Activated CD4-positive, CD25-positive, alpha-beta regulatory T cell (primary cell): ENCODE data around the gene PLA2G15.

ENCODE experiments used
- DNase-seq, 4 experiments: peaks; one replicate each; lab custom pipeline; 2025; lab: John Stamatoyannopoulos, UW

Gene PLA2G15, protein sequence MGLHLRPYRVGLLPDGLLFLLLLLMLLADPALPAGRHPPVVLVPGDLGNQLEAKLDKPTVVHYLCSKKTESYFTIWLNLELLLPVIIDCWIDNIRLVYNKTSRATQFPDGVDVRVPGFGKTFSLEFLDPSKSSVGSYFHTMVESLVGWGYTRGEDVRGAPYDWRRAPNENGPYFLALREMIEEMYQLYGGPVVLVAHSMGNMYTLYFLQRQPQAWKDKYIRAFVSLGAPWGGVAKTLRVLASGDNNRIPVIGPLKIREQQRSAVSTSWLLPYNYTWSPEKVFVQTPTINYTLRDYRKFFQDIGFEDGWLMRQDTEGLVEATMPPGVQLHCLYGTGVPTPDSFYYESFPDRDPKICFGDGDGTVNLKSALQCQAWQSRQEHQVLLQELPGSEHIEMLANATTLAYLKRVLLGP

DNA sequence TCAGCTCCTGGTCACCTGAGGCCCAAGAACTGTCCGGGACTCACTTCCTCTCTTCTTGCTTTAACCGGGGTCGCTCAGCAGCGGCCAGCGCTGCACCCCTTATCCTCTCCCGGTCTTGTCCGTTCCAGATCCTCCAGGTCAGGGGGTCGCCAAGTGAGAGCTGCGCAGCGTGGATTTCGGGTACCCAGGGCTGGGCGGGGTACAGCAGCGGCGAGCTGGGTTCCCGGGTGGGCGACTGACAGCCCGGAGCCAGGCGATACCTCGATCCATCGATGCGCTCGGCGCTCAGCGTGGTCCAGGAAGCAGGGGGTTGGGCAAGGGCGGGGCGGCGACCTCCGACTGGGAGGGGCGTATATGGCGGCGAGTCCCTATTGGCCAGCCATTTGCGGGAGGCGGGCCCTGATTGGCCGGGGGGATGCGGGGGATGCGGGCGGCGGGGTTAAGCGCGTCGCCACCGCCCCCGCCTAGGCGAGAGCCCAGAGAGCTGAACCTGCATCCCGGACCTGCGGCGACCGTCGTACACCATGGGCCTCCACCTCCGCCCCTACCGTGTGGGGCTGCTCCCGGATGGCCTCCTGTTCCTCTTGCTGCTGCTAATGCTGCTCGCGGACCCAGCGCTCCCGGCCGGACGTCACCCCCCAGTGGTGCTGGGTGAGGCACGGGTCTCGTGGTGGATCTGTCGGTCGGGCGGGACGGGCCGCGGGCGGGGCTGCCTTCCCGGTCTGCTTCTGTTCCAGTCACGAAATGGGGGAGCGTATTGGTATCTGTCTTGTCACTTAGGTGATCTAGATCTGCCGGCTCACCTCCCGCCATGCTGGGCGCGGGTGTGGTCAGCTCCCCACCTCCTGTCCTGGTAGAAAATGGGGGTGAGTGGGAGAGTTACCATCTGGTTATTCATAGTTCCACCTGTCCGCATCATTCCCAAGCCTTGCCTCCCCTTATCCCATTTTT, at the start of gene PLA2G15:
Gene PLA2G15, plus strand, starts transcription at position 471 of the 951 bp plus-strand sequence. Its CDS starts 54 bp downstream, at position 525.
- DNase-seq = peak; percentile 91 to 96 (median 94)

DNA sequence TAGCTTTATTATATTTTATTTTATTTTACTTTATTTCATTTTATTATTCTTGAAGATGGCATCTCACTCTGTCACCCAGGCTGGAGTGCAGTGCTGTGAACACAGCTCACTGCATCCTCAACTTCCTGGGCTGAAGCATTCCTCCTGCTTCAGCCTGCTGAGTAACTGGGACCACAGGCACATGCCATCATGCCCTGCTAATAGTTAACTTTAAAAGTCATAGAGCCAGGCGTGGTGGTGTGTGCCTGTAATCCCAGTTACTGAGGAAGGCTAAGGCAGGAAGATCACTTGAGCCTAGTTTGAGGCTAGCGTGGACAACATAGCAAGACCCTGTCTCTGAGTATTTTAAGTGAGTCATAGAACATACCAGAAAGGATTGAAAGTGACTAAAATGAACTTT, 47.9 kb upstream of the PLA2G15 start:
- no peak for DNase-seq

DNA sequence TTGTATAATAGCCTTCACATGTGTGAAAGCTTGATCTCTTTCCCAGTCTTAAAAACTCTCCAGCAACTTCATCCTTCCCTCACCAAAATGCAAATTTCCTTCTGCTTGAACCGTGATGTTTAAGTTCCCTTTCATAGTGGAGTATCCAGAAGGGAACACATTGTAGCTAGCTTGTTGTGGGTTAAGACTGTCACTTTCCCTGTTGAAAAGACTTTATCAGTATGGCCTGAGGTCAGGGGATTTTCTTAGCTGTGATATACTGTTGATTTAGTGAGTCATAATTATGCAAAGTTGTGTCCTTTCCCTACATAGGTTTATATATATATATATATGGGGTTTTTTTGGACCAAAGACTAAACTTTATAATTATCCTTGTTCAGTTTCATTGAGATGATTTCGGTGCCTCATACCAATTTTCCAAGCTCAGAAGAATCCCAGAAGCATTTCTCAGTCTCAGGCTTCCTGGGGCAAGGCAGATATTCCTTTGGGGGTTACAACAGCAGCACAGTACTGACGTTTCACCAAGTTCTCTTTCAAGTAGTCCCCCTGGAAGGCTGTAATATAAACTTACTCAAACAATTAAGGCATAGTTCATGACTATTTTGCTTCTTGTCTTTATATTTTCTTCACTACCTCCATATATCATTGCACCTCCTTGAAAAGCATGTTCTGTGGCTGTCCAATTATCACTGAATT, 44.9 kb upstream of the PLA2G15 start:
- DNase-seq = no peak

DNA sequence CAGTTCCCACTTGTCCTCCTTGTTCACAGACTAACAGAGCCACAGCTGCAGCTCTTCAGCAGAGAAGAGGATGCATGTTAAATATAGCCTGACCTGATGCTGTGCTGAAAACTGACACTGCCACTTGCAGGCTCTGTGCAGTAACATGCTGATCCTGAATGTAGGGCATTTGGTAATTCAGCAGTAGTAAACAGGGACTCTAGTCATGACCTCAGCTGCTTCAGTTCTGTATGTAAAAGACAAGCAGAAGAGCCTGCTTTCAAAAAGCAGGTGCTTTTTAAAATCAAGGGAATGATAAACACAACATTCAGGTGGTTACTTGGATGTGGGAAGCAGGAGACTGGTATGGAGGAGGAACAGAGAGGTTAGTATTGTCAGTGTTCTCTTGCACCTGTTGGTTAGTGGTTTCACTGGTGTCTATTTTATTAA, 43.1 kb upstream of the PLA2G15 start:
- DNase-seq = no peak

DNA sequence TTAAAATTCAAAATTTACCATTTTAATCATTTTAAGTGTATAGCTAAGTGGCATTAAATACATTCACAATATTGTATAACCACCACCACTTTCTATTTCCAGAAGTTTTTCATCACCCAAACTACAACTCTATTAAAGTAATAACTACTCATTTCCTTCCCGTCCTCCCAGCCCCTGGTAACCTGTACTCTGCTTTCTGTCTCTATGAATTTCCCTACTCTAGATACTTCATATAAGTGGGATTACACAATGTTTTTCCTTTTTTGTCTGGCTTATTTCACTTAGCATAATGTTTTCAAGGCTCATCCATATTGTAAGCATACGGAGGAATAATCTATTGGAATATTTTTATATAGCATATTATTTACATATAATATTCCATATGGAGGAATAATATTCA, 38.9 kb upstream of the PLA2G15 start:
- DNase-seq = no peak

DNA sequence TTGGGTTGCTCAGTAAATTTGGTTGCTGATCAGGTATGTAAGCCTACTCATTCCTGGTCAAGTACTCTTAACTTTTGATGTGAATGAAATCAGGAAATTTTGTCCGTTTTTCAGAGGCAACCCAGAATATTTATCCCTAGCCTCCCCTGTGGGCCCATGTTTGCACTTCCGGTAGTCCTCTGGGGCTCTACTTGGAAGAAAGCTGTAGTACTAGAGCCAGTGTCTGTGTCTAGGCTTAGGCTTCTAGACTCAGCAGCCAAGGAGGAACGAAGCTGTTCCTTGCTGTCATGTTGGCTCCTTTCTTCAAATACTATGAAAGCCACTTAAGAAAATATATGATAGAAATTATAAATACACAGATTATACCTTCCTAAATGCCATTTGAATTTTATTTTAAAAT, 30.4 kb upstream of the PLA2G15 start:
- DNase-seq = no peak

DNA sequence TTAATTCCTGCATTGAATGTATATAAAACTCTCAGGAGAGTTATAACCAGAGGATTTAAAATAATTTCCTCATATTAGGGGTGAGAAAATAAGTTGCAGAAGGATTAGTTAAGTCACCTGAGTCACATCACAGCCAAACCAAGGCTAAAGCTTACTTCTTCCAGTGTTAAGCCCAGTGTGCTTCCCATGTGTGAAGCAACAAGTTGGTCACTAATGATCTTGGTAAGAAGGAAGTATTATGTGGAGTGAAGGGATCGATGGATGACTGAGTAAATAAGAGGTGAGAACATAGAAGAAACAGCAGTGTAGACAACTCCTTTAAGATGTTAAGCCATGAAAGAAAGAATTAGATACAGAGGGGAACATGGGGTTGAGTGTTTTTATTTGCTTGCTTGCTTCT, 29.9 kb upstream of the PLA2G15 start:
- DNase-seq = no peak

DNA sequence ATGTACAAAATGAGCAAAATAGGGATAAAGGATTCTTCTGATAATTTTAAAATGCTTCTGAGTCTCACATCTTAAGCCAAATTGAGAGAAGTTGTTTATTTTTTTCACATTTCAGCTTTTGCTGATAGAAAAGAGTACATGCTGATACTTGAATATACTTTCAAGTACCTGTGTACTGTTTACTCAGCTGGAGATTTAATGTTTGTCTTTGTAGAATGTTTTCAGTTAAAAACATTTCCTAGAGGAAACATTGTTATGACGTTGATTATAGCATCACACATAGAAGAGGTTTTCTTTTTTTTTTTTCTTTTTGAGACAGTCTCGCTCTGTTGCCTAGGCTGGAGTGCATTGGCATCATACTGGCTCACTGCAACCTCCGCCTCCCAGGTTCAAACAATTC, 28.9 kb upstream of the PLA2G15 start:
- no peak for DNase-seq

DNA sequence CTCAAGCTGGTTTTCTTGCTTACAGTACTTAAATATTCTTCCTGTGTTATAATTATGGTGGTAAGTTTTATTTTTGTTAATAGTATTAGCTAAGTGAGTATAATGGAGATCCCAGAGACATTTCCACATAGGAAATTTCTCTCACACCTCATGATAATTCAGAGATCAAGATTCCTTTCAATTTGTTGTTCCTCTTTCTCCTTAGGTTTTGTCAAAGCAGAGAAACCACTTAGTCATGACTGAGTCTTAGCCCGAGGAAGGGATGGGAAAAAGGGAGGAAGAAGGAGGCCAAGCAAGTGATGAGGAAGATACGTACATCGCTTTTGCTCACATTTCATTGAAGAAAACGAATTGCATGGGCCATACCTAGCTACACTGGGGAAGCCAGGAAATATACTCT, 27.7 kb upstream of the PLA2G15 start:
- DNase-seq = no peak

DNA sequence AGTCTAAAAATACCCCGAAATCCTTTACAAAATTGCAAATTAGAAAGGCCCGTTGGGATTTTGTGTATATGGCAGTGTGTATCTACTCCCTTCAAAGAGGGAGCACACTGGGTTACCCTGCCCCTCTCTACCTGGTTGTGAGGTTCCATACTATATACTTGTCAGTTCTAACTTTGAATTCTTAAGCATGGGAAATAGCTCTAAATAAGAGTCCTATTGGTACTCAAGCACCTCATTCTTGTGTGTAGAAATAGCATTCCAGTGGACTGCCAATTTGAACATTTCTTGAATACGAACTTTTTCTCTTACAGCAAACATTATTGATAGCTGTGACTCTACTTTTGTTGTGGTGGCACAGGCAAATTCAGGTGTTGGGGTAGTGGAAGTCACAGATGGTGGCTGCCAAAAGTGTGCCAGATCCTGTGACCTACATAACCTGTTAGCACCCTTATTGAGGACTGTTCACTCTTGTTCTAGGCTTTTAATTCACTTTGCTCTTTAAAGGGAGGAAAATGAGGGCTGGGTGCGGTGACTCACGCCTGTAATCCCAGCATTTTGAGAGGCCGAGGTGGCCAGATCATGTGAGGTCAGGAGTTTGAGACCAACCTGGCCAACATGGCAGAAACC, 25.3 kb upstream of the PLA2G15 start:
- no peak for DNase-seq

DNA sequence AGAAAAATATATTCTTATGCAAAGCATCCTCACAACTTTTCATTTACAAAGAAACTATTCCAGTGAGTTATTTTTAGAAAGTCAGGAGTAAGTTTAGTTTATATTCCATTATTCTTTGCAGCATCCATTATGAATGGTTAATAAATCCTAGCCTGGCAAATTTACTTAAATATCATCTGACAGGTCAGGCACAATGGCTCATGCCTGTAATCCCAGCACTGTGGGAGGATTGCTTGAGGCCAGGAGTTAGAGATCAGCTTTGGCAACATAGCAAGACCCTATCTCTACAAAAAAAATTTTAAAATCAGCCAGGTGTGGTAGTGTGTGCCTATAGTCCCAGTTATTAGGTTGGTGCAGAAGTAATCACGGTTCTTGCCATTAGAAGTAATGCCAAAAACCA, 22.1 kb upstream of the PLA2G15 start:
- DNase-seq = no peak

DNA sequence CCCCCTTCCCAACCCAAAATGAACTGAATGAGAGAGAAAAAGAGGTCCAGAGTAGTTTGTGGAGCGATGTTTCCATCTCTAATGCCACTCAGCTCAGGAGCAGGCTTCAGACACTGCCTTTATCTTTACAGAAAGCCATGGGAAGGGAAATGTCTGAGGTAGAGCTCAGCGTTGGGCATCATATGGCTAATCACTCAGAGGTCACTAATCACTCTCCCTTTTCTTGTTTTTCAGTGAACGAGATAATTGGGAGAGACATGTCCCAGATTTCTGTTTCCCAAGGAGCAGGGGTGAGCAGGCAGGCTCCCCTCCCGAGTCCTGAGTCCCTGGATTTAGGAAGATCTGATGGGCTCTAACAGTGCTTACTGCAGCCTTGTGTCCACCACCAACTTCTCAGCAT, 19.1 kb upstream of the PLA2G15 start:
- no peak for DNase-seq

DNA sequence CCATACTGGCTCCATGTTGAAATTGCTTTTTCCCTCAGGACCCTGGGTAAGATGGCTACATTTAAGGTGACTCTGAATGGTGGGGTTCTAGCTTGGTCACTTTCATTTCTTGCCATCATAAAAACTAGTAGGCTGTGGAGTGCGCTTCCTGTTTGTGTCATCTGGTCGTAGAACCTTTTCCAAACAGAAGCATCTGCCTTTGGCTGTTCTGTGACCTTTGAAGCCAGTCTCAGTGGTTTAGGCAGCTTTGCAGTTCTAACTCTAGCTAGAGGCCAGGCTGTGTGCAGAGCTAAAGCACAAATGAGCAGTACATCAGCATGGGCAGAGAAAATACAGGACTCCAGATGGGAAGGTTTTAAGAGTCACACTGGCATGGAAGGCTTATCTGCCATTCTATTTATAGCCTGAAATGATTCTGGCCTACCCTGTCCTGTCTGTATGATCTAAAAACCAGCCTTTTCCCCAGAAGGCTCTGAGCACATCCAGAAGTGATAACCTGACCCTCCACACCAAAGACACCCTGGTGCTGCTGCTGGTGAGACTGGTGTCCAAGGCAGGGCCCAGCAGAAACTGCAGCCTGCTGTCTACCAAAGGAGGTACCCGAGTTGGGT, 17.9 kb upstream of the PLA2G15 start:
- no peak for DNase-seq

DNA sequence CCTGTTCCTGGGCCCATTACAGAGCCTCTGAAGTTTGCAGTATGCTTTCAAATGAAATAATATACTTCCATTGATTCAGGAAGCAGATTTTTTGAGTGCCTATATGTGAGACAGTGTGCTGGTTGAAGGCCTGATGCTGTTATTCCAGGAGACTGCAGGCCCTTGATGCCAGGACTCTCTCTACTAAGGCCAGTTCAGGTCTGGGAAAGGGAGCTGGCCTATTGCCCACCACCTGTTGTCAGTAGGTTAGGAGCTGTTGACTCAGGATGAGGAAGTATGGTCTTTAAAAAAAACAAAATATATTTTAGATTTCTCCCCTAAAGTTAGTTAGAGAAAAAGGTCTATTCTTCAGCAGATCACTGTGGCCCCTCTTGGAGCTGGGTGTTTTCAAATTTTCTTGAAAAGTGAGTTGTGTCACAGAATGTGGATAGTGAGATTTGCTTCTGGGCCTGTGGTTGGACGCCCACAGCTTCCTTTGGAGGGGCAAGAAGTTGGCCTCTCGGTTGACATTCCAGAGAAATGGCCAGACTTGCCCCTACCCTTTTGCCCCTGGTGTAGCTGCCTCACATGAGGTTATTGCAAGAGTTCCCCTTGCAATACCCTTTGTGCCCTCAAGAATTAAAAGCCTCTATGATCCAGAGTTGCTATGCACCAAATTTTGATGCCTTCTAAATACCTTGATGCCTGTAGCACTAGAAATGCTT, 17.2 kb upstream of the PLA2G15 start:
- no peak for DNase-seq

DNA sequence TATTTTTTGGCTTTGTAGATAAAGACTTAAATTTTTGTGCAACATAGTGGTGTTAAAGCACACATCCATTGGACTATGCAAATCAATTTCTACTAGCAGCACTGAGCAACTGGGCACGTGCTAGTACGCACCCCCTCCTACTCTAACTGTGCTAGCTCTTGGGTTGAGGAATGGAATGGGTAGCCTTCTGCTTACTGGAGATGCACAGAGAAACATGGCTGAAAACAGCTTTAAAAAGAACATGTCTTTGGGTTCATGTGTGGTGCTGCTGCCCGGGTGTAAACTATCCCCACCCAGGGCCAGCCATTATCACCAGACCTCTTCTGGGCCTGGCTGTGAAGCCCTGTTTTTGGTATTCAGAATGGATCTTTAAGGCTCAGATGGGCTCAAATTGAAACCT, 16.5 kb upstream of the PLA2G15 start:
- no peak for DNase-seq

DNA sequence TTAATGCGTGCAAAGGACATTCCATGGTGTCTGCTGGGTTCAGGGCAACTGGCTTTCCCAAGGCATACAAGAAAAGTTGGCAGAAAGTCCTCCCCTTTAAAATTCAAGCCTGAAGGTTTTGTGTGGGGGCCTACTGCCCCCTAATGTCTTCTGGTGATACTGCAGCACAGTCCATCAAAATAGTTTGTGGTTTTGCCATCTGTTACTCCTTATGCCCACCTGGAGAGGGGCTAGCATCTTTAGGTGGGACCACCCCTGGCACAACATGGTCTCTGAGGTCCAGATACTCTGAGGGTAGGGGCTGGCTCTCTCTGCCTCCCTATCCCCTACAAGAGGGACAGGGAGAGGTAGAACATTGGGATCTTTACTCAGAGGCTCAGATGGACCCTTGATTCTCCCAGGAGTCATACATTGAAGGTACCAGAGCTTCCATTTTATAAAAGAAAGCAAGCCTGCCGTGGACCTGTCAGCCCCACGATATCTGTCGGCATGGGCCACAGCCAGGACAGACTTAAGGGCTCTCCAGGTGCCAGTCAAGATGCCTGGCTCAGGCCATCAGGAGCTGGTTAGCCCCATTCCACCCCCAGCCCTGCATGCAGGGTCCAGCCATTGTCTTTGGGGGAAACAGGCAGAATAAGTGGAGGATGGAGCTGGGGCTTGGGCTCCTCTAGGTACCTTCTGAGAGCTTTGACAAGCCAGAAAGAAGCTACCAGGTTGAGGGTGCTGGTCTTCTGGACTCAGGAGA, 15.6 kb upstream of the PLA2G15 start:
- DNase-seq = no peak

DNA sequence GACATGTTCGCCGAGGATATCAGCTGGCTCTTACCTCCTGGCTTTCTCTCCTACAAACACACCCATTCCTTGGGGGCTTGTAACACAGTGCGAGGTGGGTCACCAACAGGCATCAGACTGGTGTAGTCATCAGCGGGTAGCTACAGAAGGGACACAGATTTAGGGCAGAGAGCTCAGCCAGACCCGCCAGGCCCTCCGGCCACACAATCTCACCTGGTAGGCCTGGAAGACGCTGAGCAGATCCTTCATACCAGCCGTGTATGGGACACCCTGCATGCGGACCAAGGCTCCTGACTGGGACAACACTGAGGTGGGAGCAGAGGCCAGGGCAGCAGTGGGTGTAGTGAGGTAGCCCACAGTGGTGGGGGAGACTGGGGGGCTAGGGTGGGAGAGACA, 15.0 kb upstream of the PLA2G15 start:
- DNase-seq = no peak

DNA sequence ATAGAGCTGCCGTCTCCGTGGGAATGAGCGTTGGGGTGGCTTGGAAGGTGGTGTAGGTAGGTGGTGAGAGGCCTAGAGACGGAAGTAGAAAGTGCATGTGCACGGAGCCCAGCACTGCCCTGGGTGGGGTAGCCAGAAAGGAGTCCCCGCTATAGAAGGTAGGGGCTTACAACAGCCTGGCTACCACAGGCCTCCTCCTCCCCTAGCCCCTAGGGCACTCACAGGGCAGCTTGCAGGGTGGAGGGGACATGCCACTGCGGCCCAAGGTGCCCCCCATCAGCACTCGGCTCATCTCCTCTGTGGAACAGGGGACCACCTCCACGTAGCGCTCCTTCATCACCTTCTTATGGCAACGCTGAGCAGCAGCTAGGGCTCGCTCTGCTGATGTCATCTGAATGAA, 14.2 kb upstream of the PLA2G15 start:
- no peak for DNase-seq

DNA sequence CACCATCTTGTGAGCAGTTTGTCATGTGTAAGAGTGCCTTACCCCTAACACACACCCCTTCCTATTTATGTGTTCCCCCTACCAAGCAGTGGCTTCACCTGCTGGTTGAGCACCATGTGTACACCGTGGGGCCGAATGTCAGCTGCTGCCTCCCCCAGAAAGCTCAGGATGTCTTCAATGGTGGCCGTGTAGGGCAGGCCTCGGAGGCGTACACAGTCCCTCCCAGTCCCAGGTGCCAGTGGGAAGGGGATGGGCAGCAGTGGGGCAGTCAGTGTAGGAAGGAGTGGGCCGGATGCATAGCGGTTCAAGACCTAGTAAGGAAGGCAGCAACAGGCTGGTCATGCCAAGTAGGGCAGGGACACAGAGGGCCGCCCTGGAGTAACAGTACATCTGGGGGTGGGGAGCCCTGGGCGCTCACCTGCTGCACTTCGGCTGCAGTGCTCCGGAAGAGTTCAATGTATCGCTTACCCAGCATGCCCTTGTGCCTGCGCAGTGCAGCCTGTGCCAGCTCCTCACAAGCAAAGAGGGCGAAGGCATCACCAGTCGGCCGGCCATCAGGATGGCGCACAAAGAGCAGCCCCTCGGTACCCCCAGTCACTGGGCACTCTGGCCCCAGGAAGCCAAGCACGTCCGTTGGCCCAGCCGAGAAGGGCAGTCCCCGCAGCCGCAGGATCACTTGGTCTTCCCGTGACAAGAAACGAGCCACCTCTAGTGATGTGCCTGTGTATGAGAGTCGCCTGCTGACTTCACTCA, 13.6 kb upstream of the PLA2G15 start:
- no peak for DNase-seq
